CMK (cell line): ENCODE results near the gene CD81.

Source experiments
- DNase-seq: peaks from one replicate; pipeline ENCODE4 v3.0.0-alpha.2; 2010; ENCODE audit warnings: low read depth

The CD81 gene

GRCh38 chr11:2390091-2390724 lies 13.1 kb downstream of the CD81 start:
- no peak for DNase-seq

GRCh38 chr11:2390725-2391151 lies 13.6 kb downstream of the CD81 start:
- DNase-seq, result no peak

- DNase-seq, result no peak
These were observed 14.3 kb downstream of the CD81 start for GRCh38 chr11:2391181-2391975.

DNA sequence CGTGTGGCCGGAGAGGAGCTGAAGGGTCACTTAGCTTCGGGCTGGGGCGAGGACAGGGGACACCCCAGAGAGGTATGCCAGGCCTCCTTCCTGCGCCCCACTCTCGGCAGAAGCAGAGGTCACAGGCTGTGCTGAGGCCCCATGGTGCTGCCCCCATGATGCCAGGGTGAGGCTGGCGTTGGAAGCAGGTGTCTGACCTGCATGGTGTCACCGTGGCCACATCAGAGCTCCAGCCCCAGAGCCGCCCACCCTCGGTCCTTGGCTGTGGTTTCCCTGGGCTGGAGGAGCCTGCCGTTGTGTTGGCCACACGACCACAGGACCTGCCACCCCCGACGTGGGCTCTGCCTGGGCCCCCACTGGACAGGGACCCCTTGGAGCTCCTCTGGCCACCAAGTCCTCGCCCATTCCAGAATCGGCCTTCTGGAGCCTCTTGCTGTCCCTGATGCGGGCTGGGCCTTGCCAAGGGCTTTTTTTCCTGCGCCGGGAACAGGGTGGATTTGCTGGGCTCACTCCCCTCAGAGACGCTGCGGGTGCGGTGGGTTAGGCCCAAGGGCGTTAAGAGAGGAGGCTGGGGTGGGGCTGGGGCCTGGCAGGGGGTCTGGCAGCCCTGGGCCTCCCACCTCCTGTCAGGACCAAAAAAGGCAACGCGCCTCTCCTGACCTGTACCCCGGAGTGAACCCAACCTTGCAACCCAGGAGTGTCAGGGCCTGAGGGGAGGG lies 15.3 kb downstream of the CD81 start:
- DNase-seq, result no peak

DNA sequence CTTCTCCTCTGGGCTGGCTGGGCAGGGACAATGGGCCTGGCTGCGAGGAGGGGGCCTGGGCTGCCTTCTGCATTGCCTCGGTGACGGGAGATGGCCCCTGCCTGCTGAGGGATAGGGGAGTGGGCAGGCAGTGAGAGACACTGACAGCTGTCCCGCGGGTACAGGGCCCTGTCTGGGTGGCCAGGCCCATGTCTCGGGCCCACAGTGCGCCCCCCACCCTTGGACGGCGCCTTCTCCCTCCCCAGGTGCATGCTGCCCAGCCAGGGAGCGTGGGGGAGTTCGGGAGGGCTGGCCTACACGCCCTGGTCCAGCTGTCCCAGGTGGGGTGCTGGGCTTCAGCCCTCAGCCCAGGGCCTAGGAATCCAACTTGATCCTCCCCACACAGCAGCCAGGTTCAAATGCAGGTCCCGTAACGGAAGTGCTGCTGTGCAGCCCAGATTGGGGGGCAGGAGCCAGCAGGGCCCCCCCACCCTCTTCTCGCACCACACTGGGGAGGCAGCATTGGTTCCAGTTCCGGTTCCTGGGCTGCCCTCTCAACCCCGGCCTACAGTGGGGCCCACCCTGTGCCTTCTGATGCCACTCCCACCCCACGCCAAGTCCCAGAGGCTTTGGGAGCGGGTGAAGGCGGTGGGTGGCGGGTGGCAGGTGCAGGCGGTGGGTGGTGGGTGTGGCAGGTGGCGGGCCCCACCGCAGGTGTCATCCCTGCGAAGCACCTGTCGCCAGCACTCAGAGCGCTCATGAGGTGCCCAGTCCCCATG lies 16.2 kb downstream of the CD81 start:
- no peak for DNase-seq

DNA sequence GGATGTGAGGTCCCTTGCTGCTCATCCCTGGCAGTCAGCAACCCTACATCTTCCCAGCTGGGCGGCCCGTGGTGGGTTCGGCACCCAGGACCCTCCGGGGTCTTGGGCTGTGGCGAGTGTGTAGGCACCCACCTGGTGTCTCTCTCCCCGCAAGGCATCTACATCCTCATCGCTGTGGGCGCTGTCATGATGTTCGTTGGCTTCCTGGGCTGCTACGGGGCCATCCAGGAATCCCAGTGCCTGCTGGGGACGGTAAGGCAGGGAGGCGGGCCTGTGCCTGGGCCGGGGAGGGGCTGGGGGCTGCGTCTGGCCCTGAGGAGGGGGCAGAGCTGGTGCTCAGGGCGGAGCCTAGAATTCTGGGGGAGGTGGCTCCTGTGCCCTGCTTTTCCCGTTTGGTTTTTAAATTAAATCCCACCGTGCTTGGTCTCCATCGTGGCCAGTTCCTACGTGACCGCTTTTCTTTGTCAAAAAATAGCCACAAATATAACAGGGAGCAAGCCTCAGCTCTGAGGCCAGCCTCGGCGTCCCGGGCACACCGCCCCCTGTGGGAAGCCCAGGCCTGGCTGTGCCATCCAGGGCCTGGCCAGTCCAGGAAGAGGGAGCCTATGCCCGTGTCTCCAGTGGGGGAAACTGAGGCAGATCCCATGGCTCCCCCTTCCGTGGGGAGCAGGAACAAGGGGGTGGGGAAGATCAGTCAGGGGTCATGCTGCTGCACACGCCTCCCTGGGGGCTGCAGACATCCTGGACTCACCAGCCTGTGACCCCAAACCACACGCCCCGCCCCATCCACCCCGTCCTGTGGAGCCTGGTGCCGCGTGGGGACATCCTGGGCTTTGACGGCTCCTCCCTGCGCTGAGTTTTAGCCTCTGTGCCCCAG lies 17.1 kb downstream of the CD81 start:
- DNase-seq, result no peak

- DNase-seq, result no peak
These were observed 17.7 kb downstream of the CD81 start for GRCh38 chr11:2394818-2395105.

DNA sequence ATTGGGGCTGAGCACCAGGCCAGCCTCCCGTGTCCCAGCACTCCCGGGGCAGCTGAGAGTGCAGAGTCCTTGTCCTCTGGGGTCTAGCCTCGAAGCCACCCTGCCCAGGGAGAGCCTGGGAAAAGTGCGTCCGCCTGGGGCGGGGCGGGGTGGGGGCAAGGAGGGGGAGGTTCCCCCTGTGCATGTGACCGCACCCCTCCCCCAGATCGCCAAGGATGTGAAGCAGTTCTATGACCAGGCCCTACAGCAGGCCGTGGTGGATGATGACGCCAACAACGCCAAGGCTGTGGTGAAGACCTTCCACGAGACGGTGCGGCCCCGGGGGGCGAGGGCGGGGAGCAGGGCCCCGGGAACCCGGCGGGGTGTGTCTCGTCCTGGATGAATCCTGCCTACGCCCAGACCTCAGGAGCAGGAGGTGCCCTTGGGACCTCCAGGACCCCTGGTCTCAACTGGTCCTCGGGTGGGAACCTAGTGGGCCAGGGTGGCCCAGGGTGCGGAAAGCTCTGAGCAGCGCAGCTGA lies 18.2 kb downstream of the CD81 start:
- DNase-seq, result no peak

GRCh38 chr11:2395856-2396255 lies 18.7 kb downstream of the CD81 start:
- DNase-seq, result no peak

DNA sequence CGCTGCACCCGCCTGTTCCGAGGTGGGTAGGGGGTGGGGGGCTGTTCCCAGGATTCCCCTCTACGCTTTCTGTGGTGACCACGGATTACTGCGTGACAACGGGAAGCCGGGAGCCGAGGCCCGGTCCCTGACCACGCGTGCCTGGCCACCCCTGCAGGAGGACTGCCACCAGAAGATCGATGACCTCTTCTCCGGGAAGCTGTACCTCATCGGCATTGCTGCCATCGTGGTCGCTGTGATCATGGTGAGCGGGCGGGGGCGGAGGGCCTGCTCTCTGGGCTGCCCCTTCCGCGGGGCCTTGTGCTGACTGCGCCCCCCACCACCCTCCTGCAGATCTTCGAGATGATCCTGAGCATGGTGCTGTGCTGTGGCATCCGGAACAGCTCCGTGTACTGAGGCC lies 19.4 kb downstream of the CD81 start:
- no peak for DNase-seq

DNA sequence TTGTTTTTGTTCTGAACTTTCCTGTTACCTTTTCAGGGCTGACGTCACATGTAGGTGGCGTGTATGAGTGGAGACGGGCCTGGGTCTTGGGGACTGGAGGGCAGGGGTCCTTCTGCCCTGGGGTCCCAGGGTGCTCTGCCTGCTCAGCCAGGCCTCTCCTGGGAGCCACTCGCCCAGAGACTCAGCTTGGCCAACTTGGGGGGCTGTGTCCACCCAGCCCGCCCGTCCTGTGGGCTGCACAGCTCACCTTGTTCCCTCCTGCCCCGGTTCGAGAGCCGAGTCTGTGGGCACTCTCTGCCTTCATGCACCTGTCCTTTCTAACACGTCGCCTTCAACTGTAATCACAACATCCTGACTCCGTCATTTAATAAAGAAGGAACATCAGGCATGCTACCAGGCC lies 19.9 kb downstream of the CD81 start:
- DNase-seq, result no peak

- DNase-seq, result no peak
These were observed 21.7 kb downstream of the CD81 start for GRCh38 chr11:2398664-2399355.

GRCh38 chr11:2399488-2400068 lies 22.5 kb downstream of the CD81 start:
- no peak for DNase-seq

GRCh38 chr11:2400069-2400761 lies 23.1 kb downstream of the CD81 start, which contains the start of gene TSSC4:
Gene TSSC4, plus strand, starts transcription at chr11:2400750. Its CDS starts 1,884 bp downstream, at chr11:2402634.
- peak; percentile 93 for DNase-seq

DNA sequence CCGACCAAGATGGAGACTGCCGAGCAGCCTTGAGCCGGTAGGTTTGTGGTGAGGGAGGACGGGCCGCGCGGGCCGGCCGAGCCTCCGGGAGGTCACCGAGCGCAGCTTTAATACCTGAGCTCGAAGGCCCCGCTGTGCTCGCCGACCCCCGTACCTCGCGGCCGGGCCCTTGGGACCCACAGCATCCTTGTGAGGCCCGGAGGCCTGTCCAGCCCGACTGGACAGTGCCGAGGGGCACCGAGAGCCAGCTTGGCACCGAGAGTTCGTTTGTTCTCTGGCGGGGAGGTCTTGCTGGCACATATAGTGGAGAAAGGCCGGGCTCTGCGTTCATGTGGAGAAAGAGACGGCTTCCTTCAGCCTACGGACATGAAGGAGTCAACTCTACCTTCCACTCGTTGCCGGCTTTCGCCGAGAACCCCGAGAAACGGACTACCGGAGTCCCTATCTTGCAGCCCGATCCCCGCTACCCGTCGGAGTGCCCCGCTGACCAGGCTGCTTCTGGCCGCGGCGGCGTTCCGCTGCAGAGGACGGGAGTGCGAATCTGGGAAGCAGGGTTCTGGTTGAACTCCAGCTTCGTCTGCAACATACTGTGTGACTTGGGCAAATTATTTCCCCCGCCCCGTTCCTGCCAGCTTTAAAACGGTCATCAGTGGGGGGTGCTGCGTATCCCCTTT lies 23.8 kb downstream of the CD81 start:
- DNase-seq, result no peak

- no peak for DNase-seq
These were observed 24.4 kb downstream of the CD81 start for GRCh38 chr11:2401436-2401984.

DNA sequence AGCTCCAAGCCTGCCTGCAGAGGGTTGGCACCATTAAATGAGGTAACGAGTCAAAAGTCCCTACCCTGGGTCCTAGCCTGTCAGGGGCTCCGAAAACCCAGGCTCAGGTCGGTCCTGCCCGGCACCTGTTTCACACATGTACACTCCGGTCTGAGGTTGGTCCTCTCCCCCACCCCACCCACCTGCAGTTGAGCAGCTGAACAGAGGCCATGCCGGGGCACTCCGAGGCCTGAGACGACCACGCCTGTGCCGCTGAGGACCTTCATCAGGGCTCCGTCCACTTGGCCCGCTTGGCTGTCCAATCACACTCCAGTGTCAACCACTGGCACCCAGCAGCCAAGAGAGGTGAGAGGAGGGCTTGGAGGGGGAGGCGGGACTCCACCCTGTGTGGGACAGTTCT lies 25.0 kb downstream of the CD81 start:
- DNase-seq, result no peak

GRCh38 chr11:2402890-2403645 lies 26.0 kb downstream of the CD81 start:
- DNase-seq, result no peak
